ENCODE measurements around the gene CHD9.
A peak's percentile ranks its signal among the peaks of the same experiment; 100 is the strongest.
"Not testable (repeated sequence)": the region's sequence is repeated elsewhere in the genome, so short reads cannot be mapped to it uniquely, and the experiment has no call there.

Gene CHD9

GRCh38 chr16:53054670-53055485 is at the start of gene CHD9:
Gene CHD9 (plus strand): TSS chr16:53054991. CDS start chr16:53156090, 101,099 bp downstream.
- H3K4me3 ChIP-seq (ENCODE audit: low read depth, low read length), result peak within 1 kb of the TSS; percentile 62

DNA sequence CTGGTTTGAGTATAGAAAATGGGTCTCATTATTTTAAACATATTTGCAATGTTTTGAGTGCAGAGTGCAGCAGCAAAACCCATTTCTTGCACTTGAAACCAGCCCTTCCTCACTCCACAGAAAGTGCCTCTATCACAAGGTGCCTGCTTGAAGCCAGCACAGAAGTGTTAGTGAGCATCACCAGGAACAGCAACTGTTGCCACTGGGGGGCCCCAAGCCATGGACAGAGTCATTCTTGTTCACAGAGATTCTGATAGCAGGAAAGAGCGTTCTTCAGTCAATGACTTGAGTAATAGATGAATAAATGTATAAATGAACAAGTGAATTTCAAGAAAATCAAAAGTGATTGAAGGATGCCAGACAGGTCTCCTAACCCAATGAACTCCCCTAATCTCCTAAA is 47.7 kb upstream of the CHD9 start:
- H3K4me3 ChIP-seq (ENCODE audit: low read depth, low read length), result no peak overlapping the region

DNA sequence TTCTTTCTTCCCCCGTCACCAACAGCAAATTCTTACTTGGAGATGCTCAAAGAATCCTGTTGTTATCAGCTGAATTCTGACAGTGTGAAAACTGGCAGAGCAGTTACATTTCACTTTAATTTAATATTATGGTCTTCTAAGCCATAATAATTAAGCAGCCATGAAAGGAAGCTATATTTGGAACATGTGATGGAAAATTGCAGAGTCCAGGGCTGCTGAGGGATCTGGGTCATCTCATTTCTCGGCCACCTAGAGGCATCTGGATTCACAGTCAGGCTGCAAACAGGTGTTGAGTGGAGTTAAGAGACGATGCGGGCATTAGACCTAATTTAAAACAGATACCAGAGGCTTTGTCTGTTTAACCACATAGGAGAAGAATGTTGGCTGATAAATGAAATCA is 40.5 kb upstream of the CHD9 start:
- no peak overlapping the region for H3K4me3 ChIP-seq (ENCODE audit: low read depth, low read length)

GRCh38 chr16:53018834-53019416 is 35.9 kb upstream of the CHD9 start:
- no peak overlapping the region for H3K4me3 ChIP-seq (ENCODE audit: low read depth, low read length)

GRCh38 chr16:53022374-53022773 is 32.4 kb upstream of the CHD9 start:
- H3K4me3 ChIP-seq (ENCODE audit: low read depth, low read length), result no peak overlapping the region

DNA sequence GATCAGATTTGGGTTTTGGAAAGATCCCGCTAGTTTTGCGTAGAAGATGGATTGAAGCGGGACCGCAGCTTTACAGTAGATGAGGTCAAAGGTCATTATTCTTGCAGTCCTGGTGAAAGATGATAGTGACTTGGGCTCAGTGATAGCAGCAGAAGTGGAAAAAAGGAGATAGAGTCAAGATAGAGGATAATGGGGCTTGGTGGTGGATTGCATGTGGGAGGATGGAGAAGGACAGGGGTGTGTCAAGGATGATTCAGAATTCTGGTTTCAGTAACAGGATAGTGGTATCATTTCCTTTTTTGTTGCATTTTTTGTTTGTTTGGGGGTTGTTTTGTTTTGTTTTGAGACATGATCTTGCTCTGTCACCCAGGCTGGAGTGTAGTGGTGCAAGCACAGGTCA is 30.7 kb upstream of the CHD9 start:
- H3K4me3 ChIP-seq (ENCODE audit: low read depth, low read length), result no peak overlapping the region

- H3K4me3 ChIP-seq (ENCODE audit: low read depth, low read length), result no peak overlapping the region
Measured at GRCh38 chr16:53029971-53030370, 24.8 kb upstream of the CHD9 start.

- no peak overlapping the region for H3K4me3 ChIP-seq (ENCODE audit: low read depth, low read length)
Measured at GRCh38 chr16:53031323-53031942, 23.4 kb upstream of the CHD9 start.

DNA sequence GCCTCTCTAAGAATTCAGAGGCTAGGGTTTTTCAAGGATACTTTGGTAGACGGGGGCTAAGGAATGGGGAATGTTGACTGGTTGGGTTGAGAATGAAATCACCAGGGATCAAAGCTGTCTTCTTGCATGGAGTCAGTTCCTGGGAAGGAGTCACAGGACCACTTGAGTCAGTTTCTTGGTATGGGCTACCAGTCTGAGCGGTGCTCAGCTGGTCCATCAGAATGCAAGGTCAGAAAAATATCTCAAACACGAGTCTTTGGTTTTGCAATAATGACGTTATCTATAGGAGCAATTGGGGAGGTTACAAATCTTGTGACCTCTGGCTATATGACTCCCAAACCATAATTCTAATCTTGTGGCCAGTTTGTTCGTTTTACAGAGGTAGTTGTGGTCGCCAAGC is 20.5 kb upstream of the CHD9 start:
- H3K4me3 ChIP-seq (ENCODE audit: low read depth, low read length), result no peak overlapping the region

- H3K4me3 ChIP-seq (ENCODE audit: low read depth, low read length), result no peak overlapping the region
Measured at GRCh38 chr16:53035176-53035942, 19.4 kb upstream of the CHD9 start.

- no peak overlapping the region for H3K4me3 ChIP-seq (ENCODE audit: low read depth, low read length)
Measured at GRCh38 chr16:53036066-53036465, 18.7 kb upstream of the CHD9 start.

- H3K4me3 ChIP-seq (ENCODE audit: low read depth, low read length), result not testable (repeated sequence)
Measured at GRCh38 chr16:53036711-53037110, 18.1 kb upstream of the CHD9 start.

GRCh38 chr16:53040788-53041187 is 14.0 kb upstream of the CHD9 start:
- no peak overlapping the region for H3K4me3 ChIP-seq (ENCODE audit: low read depth, low read length)

DNA sequence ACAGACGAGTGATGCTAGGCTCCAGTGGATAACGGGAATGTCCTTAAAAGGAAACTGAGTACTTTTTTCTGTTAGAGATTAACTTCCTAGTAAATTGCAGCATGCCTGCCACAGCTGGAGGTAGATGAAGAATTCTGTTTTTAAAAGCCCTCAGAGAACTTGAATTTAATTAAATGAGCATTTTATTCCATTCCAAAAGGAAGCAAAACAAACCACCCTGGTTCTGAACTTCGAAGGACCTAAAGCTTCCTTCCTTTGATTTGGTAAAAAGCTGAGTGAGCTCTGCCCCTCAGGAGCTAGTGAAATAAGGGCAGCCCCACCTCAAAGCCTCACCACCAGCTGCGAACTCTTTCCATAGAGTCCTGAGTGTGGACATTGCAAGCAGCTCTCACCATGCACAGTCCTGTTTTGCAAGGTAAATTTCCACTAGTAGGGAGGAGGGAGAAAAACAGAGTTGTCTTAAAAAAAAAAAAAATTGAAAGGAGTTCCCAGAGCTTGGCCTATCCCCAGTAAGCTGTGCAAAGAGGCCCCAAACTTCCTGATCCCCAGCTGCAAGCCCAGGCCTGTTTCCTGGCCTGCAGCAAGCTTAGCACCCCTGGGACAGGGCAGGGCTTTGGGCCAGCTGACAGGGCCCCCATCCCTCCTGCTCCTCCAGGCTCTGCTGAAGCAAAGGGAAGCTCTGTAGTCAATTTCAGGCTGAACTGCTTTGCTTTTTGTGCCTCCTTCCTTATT is 13.3 kb upstream of the CHD9 start:
- H3K4me3 ChIP-seq (ENCODE audit: low read depth, low read length), result no peak overlapping the region

GRCh38 chr16:53042235-53042701 is 12.5 kb upstream of the CHD9 start:
- peak overlapping the region; percentile 33 for H3K4me3 ChIP-seq (ENCODE audit: low read depth, low read length)

DNA sequence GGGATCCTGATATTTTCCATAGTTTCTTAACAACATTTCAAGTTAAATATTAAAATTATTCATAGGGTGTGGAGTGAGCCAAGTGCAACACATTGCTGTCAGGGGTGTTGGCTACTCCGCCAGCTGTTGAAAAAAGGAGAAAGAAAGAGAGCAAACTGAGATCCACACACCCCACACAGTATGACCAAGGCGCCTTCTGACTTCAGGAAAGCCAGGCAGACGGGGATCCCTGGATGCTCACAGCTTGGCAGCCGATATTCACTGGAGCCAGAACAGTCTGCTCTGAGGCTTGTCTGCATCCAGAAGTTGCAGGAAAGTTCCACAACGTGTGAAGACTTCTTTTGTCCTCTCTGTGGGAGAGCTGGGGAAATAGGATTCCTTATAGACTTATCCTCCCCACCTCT is 11.4 kb upstream of the CHD9 start:
- H3K4me3 ChIP-seq (ENCODE audit: low read depth, low read length), result peak overlapping the region; percentile 33

DNA sequence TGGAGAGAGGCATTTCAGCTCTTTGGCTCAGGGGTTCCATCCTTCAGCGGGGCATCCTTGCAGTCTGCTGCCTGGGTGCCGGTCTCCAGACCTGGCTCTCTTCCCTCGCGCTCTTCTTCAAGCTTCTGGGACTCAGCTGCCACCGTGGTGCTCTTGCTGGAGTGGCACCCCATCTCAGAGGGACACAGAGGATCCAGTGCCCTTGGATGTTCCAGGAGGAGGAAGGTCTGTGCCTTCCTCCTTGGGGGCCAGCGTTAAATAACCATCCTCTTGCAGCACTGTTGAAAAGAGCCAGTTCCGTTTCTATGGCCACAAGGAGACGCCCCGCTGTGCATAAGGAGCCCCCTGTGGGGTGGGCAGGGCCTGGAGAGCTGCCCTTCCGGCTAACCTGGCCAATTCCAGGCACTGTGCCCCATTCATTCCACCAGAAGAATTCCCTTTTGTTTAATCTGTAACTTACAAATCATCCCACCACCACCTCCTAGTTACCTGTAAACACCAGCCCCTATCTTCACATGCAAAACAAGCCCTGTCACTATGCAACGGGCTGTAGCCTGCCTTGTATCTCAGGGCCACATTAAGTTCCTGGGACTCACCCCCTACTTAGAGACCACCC is 10.7 kb upstream of the CHD9 start:
- H3K4me3 ChIP-seq (ENCODE audit: low read depth, low read length), result peak overlapping the region; percentile 33

GRCh38 chr16:53045341-53046220 is 9.2 kb upstream of the CHD9 start:
- H3K4me3 ChIP-seq (ENCODE audit: low read depth, low read length), result no peak overlapping the region

DNA sequence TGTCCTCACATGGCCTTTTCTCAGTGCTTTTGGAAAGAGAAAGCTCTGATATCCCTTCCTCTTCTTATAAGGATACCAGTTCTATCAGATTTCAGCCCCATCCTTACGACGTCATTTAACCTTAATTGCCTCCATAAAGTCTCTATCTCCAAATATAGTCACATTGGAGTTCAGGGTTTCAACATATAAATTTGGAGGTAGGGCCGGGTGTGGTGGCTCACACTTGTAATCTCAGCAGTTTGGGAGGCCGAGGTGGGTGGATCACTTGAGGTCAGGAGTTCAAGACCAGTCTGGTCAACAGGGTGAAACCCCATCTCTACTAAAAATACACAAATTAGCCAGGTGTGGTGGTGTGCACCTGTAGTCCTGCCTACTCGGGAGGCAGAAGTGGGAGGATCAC is 7.3 kb upstream of the CHD9 start:
- H3K4me3 ChIP-seq (ENCODE audit: low read depth, low read length), result not testable (repeated sequence)
